ENCODE results near the gene IFITM5.

DNA sequence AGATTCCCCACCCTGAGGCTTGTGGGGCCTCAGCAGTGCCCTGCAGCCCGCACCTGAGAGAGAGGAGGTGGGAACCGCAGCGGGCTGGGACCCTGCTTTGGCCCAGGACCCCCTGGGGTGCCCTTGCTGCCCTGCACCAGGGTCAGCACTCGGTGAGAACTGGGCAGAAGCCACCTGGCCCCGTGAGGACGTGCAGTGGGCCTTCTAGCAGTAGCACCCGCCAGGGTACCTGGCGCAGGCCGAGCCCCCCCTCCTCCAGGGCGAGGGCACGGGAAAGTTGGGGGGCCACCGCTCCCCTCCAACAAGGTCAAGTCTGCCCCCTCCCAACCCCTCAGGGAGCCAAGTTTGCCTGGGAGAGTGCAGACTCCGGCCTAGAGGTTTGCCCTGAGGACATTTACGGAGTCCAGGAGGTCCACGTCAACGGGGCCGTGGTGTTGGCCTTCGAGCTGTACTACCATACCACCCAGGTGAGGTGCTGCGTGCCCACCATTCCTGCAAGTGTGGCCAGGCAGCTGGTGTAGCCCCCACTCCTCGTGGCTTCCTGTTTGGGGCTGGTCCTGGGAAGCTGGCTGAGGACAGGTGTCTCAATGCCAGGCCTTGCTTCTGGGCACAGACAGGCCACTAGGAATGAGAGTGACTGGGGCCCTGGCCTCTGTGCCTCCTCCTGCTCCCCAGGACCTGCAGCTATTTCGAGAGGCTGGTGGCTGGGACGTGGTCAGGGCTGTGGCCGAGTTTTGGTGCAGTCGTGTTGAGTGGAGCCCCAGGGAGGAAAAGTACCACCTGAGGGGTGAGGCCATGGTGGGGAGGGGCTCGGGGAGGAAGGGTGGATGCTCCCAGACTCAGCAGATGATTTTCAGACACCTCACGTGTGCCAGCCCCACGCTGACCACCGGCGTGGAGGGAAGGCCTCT lies 6.9 kb downstream of the IFITM5 start:
- TF ChIP-seq, protein P1, sequence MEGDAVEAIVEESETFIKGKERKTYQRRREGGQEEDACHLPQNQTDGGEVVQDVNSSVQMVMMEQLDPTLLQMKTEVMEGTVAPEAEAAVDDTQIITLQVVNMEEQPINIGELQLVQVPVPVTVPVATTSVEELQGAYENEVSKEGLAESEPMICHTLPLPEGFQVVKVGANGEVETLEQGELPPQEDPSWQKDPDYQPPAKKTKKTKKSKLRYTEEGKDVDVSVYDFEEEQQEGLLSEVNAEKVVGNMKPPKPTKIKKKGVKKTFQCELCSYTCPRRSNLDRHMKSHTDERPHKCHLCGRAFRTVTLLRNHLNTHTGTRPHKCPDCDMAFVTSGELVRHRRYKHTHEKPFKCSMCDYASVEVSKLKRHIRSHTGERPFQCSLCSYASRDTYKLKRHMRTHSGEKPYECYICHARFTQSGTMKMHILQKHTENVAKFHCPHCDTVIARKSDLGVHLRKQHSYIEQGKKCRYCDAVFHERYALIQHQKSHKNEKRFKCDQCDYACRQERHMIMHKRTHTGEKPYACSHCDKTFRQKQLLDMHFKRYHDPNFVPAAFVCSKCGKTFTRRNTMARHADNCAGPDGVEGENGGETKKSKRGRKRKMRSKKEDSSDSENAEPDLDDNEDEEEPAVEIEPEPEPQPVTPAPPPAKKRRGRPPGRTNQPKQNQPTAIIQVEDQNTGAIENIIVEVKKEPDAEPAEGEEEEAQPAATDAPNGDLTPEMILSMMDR (IDR thresholded peaks at IDR 0.05), result no peak
- no peak for TF ChIP-seq POLR2A (IDR thresholded peaks at IDR 0.05)
- TF ChIP-seq EP300 (IDR thresholded peaks at IDR 0.05), result no peak

All from ovary (tissue), 3 donors.